Ishikawa (cell line): ENCODE results near the gene SDCCAG8.

ENCODE experiments used
- CEBPB ChIP-seq: IDR thresholded peaks from 2 replicates; pipeline ENCODE4 v1.6.1; 2012
- CREB1 ChIP-seq: IDR thresholded peaks from 2 replicates; pipeline ENCODE4 v1.6.1; 2012; ENCODE audit warnings: low read depth
- EGR1 ChIP-seq: IDR thresholded peaks from 2 replicates; pipeline ENCODE4 v1.6.1; 2012
- EP300 ChIP-seq: IDR thresholded peaks from 2 replicates; pipeline ENCODE4 v1.6.1; 2012; ENCODE audit warnings: borderline replicate concordance
- FOXM1 ChIP-seq: IDR thresholded peaks from 2 replicates; pipeline ENCODE4 v1.6.1; 2012; ENCODE audit warnings: low read depth, borderline replicate concordance
- MAX ChIP-seq: IDR thresholded peaks from 2 replicates; pipeline ENCODE4 v1.6.1; 2012
- NFIC ChIP-seq: IDR thresholded peaks from 2 replicates; pipeline ENCODE4 v1.6.1; 2012
- RAD21 ChIP-seq: IDR thresholded peaks from 2 replicates; pipeline ENCODE4 v1.6.1; 2012; ENCODE audit warnings: low read depth
- REST ChIP-seq: IDR thresholded peaks from 2 replicates; pipeline ENCODE4 v1.6.1; 2012; ENCODE audit warnings: low read depth, mild to moderate bottlenecking
- TAF1 ChIP-seq: IDR thresholded peaks from 2 replicates; pipeline ENCODE4 v1.6.1; 2012; ENCODE audit warnings: low read depth, mild to moderate bottlenecking
- TEAD4 ChIP-seq: IDR thresholded peaks from 2 replicates; pipeline ENCODE4 v1.6.1; 2012
- USF1 ChIP-seq: IDR thresholded peaks from 2 replicates; pipeline ENCODE4 v1.6.1; 2012
- YY1 ChIP-seq: IDR thresholded peaks from 2 replicates; pipeline ENCODE4 v1.6.1; 2012; ENCODE audit warnings: low read depth
- ZBTB7A ChIP-seq: IDR thresholded peaks from 2 replicates; pipeline ENCODE4 v1.6.1; 2012; ENCODE audit warnings: low read depth

- TF ChIP-seq REST, result no peak
- TF ChIP-seq USF1, result no peak
- no peak; the same call in 1 of the 2 replicates for TF ChIP-seq CREB1
- TF ChIP-seq EP300, result no peak
- no peak for TF ChIP-seq CEBPB
- TF ChIP-seq MAX, result peak; percentile 46; the same call in 1 of the 2 replicates
- TF ChIP-seq FOXM1, result no peak
- TF ChIP-seq TAF1, result peak; percentile 49
- TF ChIP-seq YY1, result no peak
- no peak for TF ChIP-seq NFIC
- no peak for TF ChIP-seq RAD21
- no peak for TF ChIP-seq TEAD4
- TF ChIP-seq EGR1, result 0 out of 2 replicates have a peak, but pooled peaks have one; percentile 33
- peak; percentile 73; the same call in 1 of the 2 replicates for TF ChIP-seq ZBTB7A
Observed at GRCh38 chr1:243254927-243255790, 682 bp upstream of the SDCCAG8 start, which contains the start of gene CEP170.
